ENCODE measurements around the gene TSFM.

- no peak for TF ChIP-seq POLR2A (IDR thresholded peaks at IDR 0.05)
- TF ChIP-seq POLR2AphosphoS5 (IDR thresholded peaks at IDR 0.05), result no peak
Measured at GRCh38 chr12:57796996-57797395, 14.4 kb downstream of the TSFM start.

Data from sigmoid colon (tissue), 4 donors.